Measurements from ENCODE around the gene ATP10A.

ATP10A gene

DNA sequence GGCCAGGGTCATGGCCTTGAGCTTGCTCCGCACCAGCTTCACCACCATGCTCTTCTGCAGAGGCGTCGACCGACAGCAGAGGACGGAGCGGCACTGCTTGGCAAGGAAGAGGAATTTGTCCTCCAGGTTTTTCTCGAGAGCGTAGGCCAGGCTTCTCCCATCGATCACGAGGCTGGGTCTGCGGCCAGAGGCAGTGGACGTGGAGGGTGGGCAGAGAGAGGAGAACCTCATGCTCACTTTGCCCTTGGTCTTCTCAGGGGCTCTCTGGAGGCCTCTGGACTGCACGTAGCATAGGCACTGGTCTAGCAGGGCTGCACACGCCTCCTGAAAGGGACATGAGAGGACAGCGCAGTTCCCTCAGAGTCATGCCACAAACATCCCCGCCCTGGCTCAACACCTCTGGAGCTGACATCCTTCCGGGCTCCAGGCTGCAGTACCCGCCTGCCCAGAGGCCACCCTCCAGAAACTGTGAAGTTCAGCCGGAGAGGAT is 168.3 kb downstream of the ATP10A start:
- TF ChIP-seq, protein P1, sequence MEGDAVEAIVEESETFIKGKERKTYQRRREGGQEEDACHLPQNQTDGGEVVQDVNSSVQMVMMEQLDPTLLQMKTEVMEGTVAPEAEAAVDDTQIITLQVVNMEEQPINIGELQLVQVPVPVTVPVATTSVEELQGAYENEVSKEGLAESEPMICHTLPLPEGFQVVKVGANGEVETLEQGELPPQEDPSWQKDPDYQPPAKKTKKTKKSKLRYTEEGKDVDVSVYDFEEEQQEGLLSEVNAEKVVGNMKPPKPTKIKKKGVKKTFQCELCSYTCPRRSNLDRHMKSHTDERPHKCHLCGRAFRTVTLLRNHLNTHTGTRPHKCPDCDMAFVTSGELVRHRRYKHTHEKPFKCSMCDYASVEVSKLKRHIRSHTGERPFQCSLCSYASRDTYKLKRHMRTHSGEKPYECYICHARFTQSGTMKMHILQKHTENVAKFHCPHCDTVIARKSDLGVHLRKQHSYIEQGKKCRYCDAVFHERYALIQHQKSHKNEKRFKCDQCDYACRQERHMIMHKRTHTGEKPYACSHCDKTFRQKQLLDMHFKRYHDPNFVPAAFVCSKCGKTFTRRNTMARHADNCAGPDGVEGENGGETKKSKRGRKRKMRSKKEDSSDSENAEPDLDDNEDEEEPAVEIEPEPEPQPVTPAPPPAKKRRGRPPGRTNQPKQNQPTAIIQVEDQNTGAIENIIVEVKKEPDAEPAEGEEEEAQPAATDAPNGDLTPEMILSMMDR (conservative IDR thresholded peaks at IDR 0.05): no peak
- TF ChIP-seq ZFX (IDR thresholded peaks at IDR 0.05): no peak
- no peak overlapping the region for H3K27ac ChIP-seq

GRCh38 chr15:25694239-25694584 is 168.9 kb downstream of the ATP10A start:
- TF ChIP-seq, protein P1 (conservative IDR thresholded peaks at IDR 0.05): peak; percentile 54
- TF ChIP-seq ZFX (IDR thresholded peaks at IDR 0.05): no peak
- no peak overlapping the region for H3K27ac ChIP-seq

GRCh38 chr15:25693321-25694238 is 169.5 kb downstream of the ATP10A start:
- no peak for TF ChIP-seq ZFX (IDR thresholded peaks at IDR 0.05)
- TF ChIP-seq, protein P1 (conservative IDR thresholded peaks at IDR 0.05): peak; percentile 87
- no peak overlapping the region for H3K27ac ChIP-seq

- TF ChIP-seq, protein P1 (conservative IDR thresholded peaks at IDR 0.05): peak; percentile 30; the same call in 1 of the 2 replicates
- no peak for TF ChIP-seq ZFX (IDR thresholded peaks at IDR 0.05)
- H3K27ac ChIP-seq: no peak overlapping the region
Measured at GRCh38 chr15:25691544-25692430, 171.3 kb downstream of the ATP10A start.

- TF ChIP-seq, protein P1 (conservative IDR thresholded peaks at IDR 0.05): no peak
- TF ChIP-seq ZFX (IDR thresholded peaks at IDR 0.05): no peak
- no peak overlapping the region for H3K27ac ChIP-seq
Measured at GRCh38 chr15:25690673-25691543, 172.2 kb downstream of the ATP10A start.

- H3K27ac ChIP-seq: no peak overlapping the region
- TF ChIP-seq, protein P1 (conservative IDR thresholded peaks at IDR 0.05): no peak
- TF ChIP-seq ZFX (IDR thresholded peaks at IDR 0.05): no peak
Measured at GRCh38 chr15:25689592-25689991, 173.5 kb downstream of the ATP10A start.
